GM12864 (cell line): Measurements from ENCODE around the gene CDH8.

Source experiments
- DNase-seq: peaks from one replicate; pipeline ENCODE4 v3.0.0-alpha.2; 2011; ENCODE audit warnings: low read depth
- H3K4me3 ChIP-seq: 2 replicates; pipeline ENCODE4 v1.5.1; 2011; ENCODE audit warnings: mild to moderate bottlenecking, low read depth, low read length, control low read depth
- CTCF ChIP-seq: IDR thresholded peaks from 2 replicates; pipeline ENCODE4 v1.5.1; 2011; ENCODE audit warnings: low read depth, mild to moderate bottlenecking, moderate library complexity, low read length, control low read depth, inconsistent platforms; ENCODE audit errors: missing control alignments

The CDH8 gene

GRCh38 chr16:61836804-61837393, 199.3 kb downstream of the CDH8 start:
- H3K4me3 ChIP-seq: no peak overlapping the region
- TF ChIP-seq CTCF: no peak
- DNase-seq: no peak

DNA sequence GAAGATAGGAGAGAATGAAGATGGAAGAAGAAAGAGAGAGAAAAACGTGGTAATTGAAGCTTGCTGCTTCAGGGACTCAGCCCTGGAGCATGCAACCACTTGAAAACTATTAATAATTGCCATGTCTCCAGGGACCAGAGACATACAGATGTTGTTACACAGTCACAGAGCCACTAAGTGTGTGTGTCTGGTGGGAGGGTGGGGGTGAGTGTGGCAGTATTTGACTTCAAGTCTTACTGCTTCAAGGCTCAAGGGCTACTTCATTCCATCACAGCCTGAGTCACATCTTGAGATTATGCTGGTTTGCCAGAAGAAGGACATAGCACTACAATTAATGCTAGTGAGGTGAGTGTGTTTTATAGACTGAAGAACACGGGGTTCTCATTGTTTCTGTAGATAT, 202.2 kb downstream of the CDH8 start:
- DNase-seq: no peak
- TF ChIP-seq CTCF: no peak
- no peak overlapping the region for H3K4me3 ChIP-seq

DNA sequence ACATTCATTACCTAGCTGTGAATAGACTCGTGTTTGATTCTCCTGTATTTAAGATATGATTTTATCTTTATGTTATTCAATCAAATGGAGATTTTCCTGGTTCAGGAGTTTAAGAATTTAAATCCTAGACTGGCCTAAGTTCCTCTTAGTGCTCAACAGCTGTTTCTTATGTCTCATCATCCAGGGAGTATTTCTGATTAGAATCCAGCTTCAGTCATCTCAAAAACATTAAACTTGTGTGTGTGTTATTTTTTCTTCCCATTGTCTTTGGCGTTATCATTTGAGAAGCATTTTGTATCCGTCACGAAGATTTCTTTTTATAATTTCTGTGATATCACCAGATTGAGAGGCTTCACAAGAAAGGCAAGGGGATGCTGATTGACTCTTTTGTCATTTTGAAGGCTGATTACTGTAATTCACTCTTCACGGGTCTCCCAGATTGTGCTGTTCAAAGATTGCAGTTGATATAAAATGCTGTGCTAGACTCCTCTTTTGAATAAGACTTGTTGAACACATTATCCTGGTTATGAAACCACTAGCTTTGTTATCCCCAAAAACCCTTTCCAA, 204.8 kb downstream of the CDH8 start:
- TF ChIP-seq CTCF: no peak
- no peak for DNase-seq
- no peak overlapping the region for H3K4me3 ChIP-seq

GRCh38 chr16:61829631-61830030, 206.6 kb downstream of the CDH8 start:
- no peak for DNase-seq
- TF ChIP-seq CTCF: no peak
- H3K4me3 ChIP-seq: no peak overlapping the region

DNA sequence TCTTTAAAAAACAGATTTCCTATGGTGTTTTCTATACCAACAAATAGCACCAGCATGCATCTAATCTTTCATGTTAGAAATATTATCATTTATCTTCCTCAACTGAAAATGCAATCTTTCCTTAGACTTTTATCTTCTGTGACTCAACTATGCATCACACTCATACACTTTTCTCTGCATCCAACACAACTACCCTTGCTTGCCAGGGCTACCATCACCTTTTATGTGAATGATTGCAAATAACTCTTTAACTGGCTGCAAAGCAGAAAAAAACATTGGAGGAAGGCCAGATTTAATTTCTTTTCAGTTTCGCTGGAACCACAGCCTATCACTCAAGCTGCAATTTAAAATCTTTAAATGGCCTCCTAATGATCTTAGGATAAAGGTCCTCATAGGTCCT, 212.9 kb downstream of the CDH8 start:
- DNase-seq: no peak
- no peak overlapping the region for H3K4me3 ChIP-seq
- no peak for TF ChIP-seq CTCF

DNA sequence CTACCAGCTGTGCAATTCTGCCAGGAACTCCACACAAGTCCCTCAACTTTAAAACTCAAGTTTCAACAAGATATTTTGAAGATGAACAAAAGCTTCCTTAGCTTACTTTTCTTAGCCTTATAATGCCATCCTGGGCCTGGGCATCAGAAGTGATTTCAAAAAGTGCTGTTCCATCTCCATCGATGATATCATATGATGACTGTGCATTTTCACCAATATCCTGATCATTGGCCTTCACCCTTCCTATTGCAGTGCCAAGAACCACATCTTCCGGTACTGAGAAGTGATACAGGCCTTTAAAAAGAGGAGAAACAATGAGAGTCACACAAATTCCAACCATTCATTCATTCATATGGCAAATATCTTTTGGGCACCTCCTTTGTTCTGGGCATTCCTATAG, 215.4 kb downstream of the CDH8 start:
- H3K4me3 ChIP-seq: no peak overlapping the region
- DNase-seq: no peak
- TF ChIP-seq CTCF: no peak

DNA sequence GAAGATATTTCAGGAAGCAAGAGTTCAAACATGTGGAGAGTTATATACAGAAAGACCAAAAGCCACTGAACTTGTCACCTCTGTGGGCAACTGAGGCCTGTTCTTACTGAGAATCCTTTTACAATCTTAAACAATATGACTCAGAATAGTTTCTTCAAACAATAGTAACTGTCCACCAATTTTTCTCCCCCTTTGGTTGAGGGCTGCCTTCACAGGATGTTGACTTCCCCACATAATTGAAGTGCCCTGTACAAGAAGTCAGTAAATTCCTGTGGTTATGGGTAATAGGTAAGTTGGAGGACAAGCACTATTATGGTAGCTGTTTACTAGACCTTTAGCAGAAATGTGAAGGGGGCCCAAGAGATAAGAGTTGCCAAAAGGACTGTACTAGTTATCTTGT, 215.8 kb downstream of the CDH8 start:
- no peak overlapping the region for H3K4me3 ChIP-seq
- TF ChIP-seq CTCF: no peak
- DNase-seq: no peak
